GM20000 (cell line): ENCODE data around the gene PTP4A1.

Experiments used
- DNase-seq: peaks from one replicate; pipeline ENCODE4 v3.0.0; 2012; ENCODE audit warnings: low spot score
- TF ChIP-seq, protein P1 (sequence below): IDR thresholded peaks from 2 replicates; pipeline ENCODE4 v1.5.1; 2012; ENCODE audit warnings: mild to moderate bottlenecking, control low read depth; ENCODE audit errors: extremely low read depth, missing control alignments

The PTP4A1 gene

DNA sequence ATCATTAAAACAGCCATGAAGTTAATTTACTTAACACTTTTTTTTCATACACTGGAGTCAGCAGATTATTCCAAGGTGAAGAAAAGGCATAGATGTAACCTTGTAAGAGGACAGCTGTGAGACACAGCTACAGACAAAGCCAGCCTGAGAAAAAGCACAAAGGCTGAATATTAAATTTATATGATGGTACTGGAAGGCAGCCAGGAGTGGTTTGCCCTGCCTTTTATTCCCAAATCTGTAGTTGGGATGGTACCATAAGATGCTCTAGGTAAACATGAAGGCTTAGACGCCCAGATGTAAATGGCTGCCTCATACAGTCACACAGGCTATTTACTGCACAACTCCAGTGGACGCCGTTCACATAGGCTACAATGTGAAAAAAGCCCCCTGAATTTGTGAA lies 42.1 kb upstream of the PTP4A1 start:
- no peak for DNase-seq

DNA sequence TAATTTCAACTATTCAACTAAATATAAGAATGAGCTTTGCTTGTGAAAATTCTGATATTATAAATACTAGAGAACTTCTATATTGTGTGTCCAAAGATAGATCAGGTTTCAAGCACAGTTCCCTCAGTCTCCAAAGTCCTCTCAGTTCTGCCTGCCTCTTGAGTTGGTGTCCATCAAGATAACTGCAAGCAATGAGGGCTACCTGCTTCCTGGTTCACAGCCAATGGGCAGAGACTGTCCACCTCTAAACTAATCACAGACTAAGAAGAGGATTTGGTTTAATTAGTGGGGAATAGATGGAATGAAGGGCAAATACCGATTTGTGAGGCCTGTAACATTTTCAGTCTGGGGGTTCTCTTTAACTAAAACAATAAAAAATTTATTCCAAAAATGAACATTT lies 41.3 kb upstream of the PTP4A1 start:
- DNase-seq: no peak
- TF ChIP-seq, protein P1, sequence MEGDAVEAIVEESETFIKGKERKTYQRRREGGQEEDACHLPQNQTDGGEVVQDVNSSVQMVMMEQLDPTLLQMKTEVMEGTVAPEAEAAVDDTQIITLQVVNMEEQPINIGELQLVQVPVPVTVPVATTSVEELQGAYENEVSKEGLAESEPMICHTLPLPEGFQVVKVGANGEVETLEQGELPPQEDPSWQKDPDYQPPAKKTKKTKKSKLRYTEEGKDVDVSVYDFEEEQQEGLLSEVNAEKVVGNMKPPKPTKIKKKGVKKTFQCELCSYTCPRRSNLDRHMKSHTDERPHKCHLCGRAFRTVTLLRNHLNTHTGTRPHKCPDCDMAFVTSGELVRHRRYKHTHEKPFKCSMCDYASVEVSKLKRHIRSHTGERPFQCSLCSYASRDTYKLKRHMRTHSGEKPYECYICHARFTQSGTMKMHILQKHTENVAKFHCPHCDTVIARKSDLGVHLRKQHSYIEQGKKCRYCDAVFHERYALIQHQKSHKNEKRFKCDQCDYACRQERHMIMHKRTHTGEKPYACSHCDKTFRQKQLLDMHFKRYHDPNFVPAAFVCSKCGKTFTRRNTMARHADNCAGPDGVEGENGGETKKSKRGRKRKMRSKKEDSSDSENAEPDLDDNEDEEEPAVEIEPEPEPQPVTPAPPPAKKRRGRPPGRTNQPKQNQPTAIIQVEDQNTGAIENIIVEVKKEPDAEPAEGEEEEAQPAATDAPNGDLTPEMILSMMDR: no peak

More for the DNA sequence above, 42.1 kb upstream of the PTP4A1 start:
- TF ChIP-seq, protein P1: no peak

DNA sequence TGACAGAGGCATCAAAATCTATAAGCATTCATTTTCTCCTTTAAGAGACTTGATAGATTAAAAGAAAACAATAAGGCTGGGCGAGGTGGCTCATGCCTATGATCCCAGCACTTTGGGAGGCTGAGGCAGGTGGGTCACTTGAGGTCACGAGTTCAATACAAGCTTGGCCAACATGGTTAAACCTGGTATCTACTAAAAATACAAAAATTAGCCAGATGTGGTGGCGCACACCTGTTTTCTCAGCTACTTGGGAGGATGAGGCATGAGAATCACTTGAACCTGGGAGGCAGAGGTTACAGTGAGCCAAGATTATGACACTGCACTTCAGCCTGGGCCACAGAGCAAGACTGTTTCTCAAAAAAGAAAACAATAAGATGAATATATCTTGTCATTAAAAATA lies 39.3 kb upstream of the PTP4A1 start:
- TF ChIP-seq, protein P1: no peak
- DNase-seq: no peak

DNA sequence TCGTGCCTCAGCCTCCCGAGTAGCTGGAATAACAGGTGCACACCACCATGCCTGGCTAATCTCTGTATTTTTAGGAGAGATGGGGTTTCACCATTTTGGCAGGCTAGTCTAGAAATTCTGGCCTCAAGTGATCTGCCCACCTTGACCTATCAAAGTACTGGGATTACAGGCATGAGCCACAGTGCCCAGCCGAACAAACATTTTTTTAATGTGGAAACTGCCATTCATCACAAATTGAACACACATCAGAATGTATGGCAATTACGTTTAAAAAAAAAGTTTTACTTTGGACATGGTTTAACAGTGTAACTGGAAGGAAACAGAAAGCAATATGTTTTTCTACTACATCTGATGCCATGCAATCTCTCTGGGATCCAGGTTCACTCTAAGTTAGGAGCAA lies 38.3 kb upstream of the PTP4A1 start:
- TF ChIP-seq, protein P1: no peak
- no peak for DNase-seq

DNA sequence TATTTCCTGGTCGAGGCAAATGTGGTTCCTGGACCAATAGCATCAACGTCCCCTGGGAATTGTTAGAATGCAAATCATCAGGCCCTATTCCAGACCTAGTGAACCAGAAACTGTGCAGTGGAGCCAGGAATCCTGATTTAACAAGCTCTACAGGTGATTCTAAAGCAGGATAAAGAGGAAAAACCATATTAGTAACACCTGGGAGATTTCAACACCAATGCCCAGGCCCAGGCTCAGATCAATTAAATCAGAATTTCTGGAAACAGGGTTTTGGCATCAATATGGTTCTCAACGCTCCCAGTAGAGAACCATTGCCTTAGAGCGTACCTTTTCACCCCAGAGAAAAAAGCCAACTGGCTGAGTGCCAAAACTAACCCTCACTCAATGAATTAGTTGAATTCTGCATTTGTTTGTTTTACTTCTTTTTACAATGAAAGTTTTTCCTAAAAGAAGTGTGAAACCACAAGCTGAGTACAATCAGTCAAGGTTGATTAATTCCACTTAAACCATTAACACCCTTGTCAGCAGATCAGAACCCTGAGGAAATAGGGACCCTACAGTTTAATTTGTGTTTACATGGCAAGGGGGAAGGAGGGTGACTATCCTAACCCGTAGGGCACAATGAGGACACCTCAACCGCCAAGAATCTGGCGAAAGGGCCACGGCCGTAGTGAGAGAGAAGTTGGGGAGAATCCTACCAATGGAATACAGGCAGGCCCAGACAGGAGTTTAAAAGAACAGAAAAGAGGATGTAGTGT lies 34.9 kb upstream of the PTP4A1 start:
- DNase-seq: no peak
- TF ChIP-seq, protein P1: no peak

DNA sequence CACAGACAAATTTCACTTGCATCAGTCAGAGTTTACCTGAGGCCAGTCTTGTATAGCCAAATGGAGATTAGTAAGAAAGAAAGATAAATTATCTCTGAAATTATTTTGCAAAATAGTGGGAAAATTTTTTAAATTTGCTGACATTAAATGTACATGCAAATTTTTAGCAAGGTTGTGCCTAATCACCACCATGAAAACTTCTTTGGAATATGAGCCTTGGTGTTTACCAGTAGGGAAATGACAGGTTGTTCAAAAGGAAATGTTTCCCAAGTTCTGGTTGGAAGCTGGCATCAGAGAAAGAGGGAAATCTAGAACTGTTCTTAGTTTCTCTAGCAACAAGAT lies 34.4 kb upstream of the PTP4A1 start:
- TF ChIP-seq, protein P1: no peak
- DNase-seq: no peak

DNA sequence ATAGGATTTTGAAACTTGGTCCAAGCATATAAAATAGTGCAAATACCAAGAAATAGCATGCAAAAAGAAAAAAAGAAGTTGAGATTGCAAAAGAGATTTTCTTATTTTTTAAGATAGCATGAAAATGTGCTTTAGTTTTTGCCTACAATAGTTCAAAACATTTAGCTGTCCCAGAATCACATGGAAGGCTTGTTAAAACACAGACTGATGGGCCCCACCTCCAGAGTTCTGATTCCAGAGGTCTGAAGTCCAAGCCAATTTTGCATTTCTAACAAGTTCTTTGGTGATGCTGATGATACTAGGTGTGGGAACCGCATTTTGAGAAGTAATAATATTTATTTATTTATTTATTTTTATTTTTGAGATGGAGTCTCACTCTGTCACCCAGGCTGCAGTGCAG lies 33.7 kb upstream of the PTP4A1 start:
- no peak for DNase-seq
- TF ChIP-seq, protein P1: no peak
